ENCODE measurements around the gene IL17RE.

- TF ChIP-seq CTCF (IDR thresholded peaks at IDR 0.05) (no peak), POLR2A (IDR thresholded peaks at IDR 0.05; ENCODE audit: low read depth) (no peak)
Observed at GRCh38 chr3:9945358-9945757, 42.7 kb downstream of the IL17RE start.

All from esophagus muscularis mucosa (tissue), 3 donors.